HG03442 (cell line): Measurements from ENCODE around the gene GRIN1.

Experiments used
- ATAC-seq: cut with Tn5 transposase; IDR thresholded peaks from one replicate; pipeline ENCODE4 v1.9.1; 2021; ENCODE audit warnings: mild to moderate bottlenecking, moderate library complexity; ENCODE audit not compliant: unreplicated experiment

GRIN1 gene

GRCh38 chr9:137145731-137146526 lies 7.0 kb downstream of the GRIN1 start:
- ATAC-seq = no peak

GRCh38 chr9:137146527-137146918 lies 7.6 kb downstream of the GRIN1 start:
- no peak for ATAC-seq

GRCh38 chr9:137147091-137147792 lies 8.3 kb downstream of the GRIN1 start:
- ATAC-seq = no peak

- ATAC-seq = no peak
These were observed 8.8 kb downstream of the GRIN1 start for GRCh38 chr9:137147793-137148160.

- ATAC-seq = no peak
These were observed 9.3 kb downstream of the GRIN1 start for GRCh38 chr9:137148242-137148641.

- ATAC-seq = no peak
These were observed 9.7 kb downstream of the GRIN1 start for GRCh38 chr9:137148661-137149060.

- ATAC-seq = no peak
These were observed 10.4 kb downstream of the GRIN1 start for GRCh38 chr9:137149363-137149762.

GRCh38 chr9:137149942-137150616 lies 11.1 kb downstream of the GRIN1 start:
- ATAC-seq = no peak

- ATAC-seq = no peak
These were observed 11.9 kb downstream of the GRIN1 start for GRCh38 chr9:137150617-137151457.

- no peak for ATAC-seq
These were observed 14.0 kb downstream of the GRIN1 start for GRCh38 chr9:137152844-137153405.

GRCh38 chr9:137156567-137157375 lies 17.8 kb downstream of the GRIN1 start:
- no peak for ATAC-seq

- no peak for ATAC-seq
These were observed 18.9 kb downstream of the GRIN1 start for GRCh38 chr9:137157618-137158415.

GRCh38 chr9:137158625-137159024 lies 19.7 kb downstream of the GRIN1 start:
- ATAC-seq = no peak

GRCh38 chr9:137159105-137160053 lies 20.4 kb downstream of the GRIN1 start:
- no peak for ATAC-seq

- no peak for ATAC-seq
These were observed 21.1 kb downstream of the GRIN1 start for GRCh38 chr9:137160054-137160425.

- ATAC-seq = no peak
These were observed 22.0 kb downstream of the GRIN1 start for GRCh38 chr9:137160716-137161557.
